HL-60 (cell line): ENCODE data around the gene ESR1.

Source experiments
- DNase-seq, 2 experiments: peaks; one replicate each; pipeline ENCODE4 v3.0.0-alpha.2; 2010 to 2020; ENCODE audit warnings: low read depth in 1 of 2, low spot score in 1 of 2
- H3K27ac ChIP-seq: fragments of 250-450 bp; sonication (Bioruptor Pico); replicated peaks from 2 replicates; pipeline ENCODE4 v1.5.1; 2020; ENCODE audit warnings: mild to moderate bottlenecking, moderate library complexity
- H3K27me3 ChIP-seq: fragments of 250-450 bp; sonication (Bioruptor Pico); 2 replicates; pipeline ENCODE4 v1.5.1; 2021; ENCODE audit warnings: mild to moderate bottlenecking, moderate library complexity; ENCODE audit not compliant: insufficient read depth, poor library complexity, severe bottlenecking
- H3K4me3 ChIP-seq: replicated peaks from 2 replicates; pipeline ENCODE4 v1.5.1; 2011; ENCODE audit warnings: mild to moderate bottlenecking, control low read depth, low read length; ENCODE audit not compliant: insufficient read depth
- GABPA ChIP-seq: IDR thresholded peaks from 2 replicates; pipeline ENCODE4 v1.6.1; 2012; ENCODE audit warnings: low read depth
- POLR2AphosphoS5 ChIP-seq: IDR thresholded peaks from 2 replicates; pipeline ENCODE4 v1.6.1; 2012; ENCODE audit warnings: low read depth
- SPI1 ChIP-seq: IDR thresholded peaks from 2 replicates; pipeline ENCODE4 v1.6.1; 2012; ENCODE audit warnings: low read depth, mild to moderate bottlenecking, borderline replicate concordance
- TF ChIP-seq, protein P1 (sequence below): IDR thresholded peaks from 2 replicates; pipeline ENCODE4 v1.6.1; 2012; ENCODE audit warnings: low read depth; ENCODE audit not compliant: insufficient replicate concordance
- TF ChIP-seq, protein P2 (sequence below): IDR thresholded peaks from one replicate; pipeline ENCODE4 v1.5.1; 2011; ENCODE audit warnings: low read length, control low read depth, inconsistent platforms; ENCODE audit not compliant: insufficient read depth

The ESR1 gene

DNA sequence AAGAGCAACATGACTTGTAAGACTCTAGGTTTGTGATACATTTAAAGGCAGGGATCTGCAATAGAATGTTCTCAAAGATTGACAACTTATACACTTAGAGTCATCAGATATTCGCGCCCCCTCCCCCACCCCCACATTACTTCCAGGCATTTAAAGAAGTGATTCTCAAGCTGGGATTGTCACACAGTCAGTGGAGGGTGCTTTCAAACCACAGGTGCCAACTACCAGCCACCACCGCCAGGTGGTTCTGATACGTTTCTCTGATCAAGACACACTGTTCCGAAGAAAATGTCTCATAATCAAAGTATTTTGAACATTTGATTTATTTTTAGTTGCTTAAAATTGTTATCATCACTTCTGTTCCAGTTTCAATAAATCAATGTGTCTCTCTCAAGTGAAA, 357.5 kb downstream of the ESR1 start:
- Histone ChIP-seq H3K4me3 (no peak overlapping the region), H3K27ac (no peak overlapping the region), H3K27me3 (no peaks in the 10 kb centered on the region)
- TF ChIP-seq, protein P1, sequence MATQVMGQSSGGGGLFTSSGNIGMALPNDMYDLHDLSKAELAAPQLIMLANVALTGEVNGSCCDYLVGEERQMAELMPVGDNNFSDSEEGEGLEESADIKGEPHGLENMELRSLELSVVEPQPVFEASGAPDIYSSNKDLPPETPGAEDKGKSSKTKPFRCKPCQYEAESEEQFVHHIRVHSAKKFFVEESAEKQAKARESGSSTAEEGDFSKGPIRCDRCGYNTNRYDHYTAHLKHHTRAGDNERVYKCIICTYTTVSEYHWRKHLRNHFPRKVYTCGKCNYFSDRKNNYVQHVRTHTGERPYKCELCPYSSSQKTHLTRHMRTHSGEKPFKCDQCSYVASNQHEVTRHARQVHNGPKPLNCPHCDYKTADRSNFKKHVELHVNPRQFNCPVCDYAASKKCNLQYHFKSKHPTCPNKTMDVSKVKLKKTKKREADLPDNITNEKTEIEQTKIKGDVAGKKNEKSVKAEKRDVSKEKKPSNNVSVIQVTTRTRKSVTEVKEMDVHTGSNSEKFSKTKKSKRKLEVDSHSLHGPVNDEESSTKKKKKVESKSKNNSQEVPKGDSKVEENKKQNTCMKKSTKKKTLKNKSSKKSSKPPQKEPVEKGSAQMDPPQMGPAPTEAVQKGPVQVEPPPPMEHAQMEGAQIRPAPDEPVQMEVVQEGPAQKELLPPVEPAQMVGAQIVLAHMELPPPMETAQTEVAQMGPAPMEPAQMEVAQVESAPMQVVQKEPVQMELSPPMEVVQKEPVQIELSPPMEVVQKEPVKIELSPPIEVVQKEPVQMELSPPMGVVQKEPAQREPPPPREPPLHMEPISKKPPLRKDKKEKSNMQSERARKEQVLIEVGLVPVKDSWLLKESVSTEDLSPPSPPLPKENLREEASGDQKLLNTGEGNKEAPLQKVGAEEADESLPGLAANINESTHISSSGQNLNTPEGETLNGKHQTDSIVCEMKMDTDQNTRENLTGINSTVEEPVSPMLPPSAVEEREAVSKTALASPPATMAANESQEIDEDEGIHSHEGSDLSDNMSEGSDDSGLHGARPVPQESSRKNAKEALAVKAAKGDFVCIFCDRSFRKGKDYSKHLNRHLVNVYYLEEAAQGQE, result no peak
- no peak for TF ChIP-seq POLR2AphosphoS5
- no peak for TF ChIP-seq GABPA
- no peak for TF ChIP-seq SPI1
- TF ChIP-seq, protein P2, sequence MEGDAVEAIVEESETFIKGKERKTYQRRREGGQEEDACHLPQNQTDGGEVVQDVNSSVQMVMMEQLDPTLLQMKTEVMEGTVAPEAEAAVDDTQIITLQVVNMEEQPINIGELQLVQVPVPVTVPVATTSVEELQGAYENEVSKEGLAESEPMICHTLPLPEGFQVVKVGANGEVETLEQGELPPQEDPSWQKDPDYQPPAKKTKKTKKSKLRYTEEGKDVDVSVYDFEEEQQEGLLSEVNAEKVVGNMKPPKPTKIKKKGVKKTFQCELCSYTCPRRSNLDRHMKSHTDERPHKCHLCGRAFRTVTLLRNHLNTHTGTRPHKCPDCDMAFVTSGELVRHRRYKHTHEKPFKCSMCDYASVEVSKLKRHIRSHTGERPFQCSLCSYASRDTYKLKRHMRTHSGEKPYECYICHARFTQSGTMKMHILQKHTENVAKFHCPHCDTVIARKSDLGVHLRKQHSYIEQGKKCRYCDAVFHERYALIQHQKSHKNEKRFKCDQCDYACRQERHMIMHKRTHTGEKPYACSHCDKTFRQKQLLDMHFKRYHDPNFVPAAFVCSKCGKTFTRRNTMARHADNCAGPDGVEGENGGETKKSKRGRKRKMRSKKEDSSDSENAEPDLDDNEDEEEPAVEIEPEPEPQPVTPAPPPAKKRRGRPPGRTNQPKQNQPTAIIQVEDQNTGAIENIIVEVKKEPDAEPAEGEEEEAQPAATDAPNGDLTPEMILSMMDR, result no peak
- no peak for DNase-seq

DNA sequence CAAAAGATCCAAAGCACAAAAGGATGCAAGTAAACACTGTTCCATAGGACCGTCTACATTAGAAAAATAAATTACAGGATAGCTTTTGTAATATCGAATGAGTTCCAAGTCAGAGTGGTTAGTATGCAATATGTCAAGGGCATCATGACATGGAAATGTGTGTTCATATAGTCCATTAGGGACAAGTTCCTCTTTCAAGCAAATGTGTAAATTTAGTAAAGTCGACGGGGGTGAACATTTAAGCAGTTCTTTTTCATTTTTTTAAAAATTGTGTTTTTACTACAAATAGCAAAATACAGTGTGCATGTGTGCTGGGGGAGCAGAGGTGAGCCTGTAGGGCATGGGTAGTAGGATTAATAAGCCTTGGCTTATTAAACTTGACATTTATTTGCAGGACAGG, 359.0 kb downstream of the ESR1 start:
- Histone ChIP-seq H3K27me3 (no peaks in the 10 kb centered on the region), H3K27ac (no peak overlapping the region), H3K4me3 (no peak overlapping the region)
- TF ChIP-seq POLR2AphosphoS5 (no peak), SPI1 (no peak), GABPA (no peak)
- TF ChIP-seq, protein P2, result no peak
- TF ChIP-seq, protein P1, result no peak
- no peak for DNase-seq

DNA sequence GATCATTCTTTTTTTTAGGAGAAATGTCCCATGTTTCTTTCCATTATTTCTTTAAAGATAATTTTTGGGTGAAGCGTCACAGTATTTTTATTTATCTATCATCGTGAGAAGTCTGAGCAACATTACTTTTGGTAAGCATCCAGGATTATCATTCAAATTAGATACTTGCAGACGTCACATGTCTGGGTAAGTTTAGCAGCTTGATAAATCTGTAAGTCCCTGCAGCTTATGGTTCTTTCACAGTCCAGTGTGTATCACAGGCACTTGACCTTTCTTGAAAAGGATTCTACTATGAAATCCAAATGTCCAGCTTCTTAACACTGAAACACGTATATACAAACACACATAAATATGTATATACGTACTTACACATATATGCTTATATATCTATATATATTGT, 359.4 kb downstream of the ESR1 start:
- no peak for TF ChIP-seq POLR2AphosphoS5
- TF ChIP-seq, protein P1, result no peak
- TF ChIP-seq SPI1, result no peak
- TF ChIP-seq, protein P2, result no peak
- no peak for TF ChIP-seq GABPA
- no peak overlapping the region for H3K27ac ChIP-seq
- no peak overlapping the region for H3K4me3 ChIP-seq
- no peaks in the 10 kb centered on the region for H3K27me3 ChIP-seq
- no peak for DNase-seq
